OCI-LY3 (cell line): ENCODE data around the gene CTPS2.

Source experiments
- CTCF ChIP-seq: fragments of 200-600, 300-600 bp; sonication (generic); IDR thresholded peaks from 2 replicates; pipeline ENCODE4 v1.5.1; 2014; ENCODE audit warnings: antibody characterized with exemption, low read length, low read depth
- EZH2phosphoT487 ChIP-seq: fragments of 200-600 bp; shearing (Covaris generic); IDR thresholded peaks from 2 replicates; pipeline ENCODE4 v1.6.1; 2018; ENCODE audit warnings: antibody characterized with exemption, mixed run types, low read depth

- TF ChIP-seq CTCF (no peak), EZH2phosphoT487 (no peak)
Observed at GRCh38 chrX:16711893-16712547, 449 bp downstream of the CTPS2 start.
